ENCODE measurements around the gene NRG2. TPM values are rescaled to one million over a fixed set of nuclear protein-coding genes. Genes with fewer than 3 reads are reported as not detected.

The NRG2 gene
- total and polyA plus RNA-seq, 7 donors, result 0.42 to 19.6 (median 3.5) TPM

DNA sequence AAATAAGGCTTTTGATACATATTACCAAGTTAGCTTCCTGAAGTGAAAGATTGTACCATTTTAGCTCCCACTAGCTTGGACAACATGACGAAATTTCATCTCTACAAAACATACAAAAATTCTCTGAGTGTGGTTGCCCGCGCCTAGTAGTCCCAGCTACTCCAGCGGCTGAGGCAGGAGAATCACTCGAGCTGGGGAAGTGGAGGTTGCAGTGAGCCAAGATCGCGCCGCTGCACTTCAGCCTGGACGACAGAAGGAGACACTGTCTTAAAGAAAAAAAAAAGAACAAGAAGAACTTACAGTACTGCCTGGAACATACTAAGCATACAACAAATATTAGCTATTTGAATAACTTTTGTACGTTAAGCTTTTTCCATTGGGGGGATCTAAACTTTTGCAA, 29.7 kb upstream of the NRG2 start:
- H3K27ac ChIP-seq, result no peak overlapping the region
- H3K9me3 ChIP-seq, result no peaks in the 10 kb centered on the region
- no peaks in the 10 kb centered on the region for H3K36me3 ChIP-seq (ENCODE audit: insufficient read depth in 1 of 2, low read depth in 1 of 2)
- no peak for DNase-seq
- no peak overlapping the region for H3K4me3 ChIP-seq
- H3K27me3 ChIP-seq (ENCODE audit: insufficient read depth in 3 of 3, low read length in 2 of 3), result no peaks in the 10 kb centered on the region
- 45 to 48% (median 47%) methylated on average over 10 of the region's 10 CpGs for WGBS, 3 donors
- intact Hi-C loops (cut with DNase I), result loop anchor here (1.0 to 10.0 kb wide), 4 partner anchors 32 to 282 kb away; no protein-coding TSS in a partner anchor
- peaks cover 5% of the 10 kb centered on the region for H3K4me1 ChIP-seq
- ATAC-seq, result peak in 1 of 4 donors; percentile 65
- TF ChIP-seq, protein P1, sequence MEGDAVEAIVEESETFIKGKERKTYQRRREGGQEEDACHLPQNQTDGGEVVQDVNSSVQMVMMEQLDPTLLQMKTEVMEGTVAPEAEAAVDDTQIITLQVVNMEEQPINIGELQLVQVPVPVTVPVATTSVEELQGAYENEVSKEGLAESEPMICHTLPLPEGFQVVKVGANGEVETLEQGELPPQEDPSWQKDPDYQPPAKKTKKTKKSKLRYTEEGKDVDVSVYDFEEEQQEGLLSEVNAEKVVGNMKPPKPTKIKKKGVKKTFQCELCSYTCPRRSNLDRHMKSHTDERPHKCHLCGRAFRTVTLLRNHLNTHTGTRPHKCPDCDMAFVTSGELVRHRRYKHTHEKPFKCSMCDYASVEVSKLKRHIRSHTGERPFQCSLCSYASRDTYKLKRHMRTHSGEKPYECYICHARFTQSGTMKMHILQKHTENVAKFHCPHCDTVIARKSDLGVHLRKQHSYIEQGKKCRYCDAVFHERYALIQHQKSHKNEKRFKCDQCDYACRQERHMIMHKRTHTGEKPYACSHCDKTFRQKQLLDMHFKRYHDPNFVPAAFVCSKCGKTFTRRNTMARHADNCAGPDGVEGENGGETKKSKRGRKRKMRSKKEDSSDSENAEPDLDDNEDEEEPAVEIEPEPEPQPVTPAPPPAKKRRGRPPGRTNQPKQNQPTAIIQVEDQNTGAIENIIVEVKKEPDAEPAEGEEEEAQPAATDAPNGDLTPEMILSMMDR (IDR thresholded peaks at IDR 0.05), result no peak

DNA sequence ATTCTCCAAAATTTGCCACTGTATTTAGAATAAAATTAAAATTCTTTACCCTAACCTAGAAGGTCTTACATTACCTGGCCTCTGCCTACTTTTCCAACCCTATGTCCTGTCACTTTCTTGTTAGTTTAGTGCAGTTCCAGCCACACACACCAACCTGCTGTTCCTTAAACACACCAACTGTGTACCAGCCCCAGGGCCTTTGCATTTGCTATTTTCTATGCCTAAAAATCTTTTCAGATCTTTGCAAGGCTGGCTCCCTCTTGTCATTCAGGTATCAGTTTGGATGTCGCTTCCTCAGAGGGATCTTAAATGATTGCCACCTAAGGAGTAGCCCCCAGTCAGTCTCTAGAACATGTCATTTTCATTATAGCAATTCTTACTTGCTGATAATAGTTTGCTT, 17.7 kb upstream of the NRG2 start:
- Histone ChIP-seq H3K4me1 (no peaks in the 10 kb centered on the region), H3K27me3 (ENCODE audit: insufficient read depth in 3 of 3, low read length in 2 of 3) (peaks cover 0 to 2% (median 0%) of the 10 kb centered on the region in 3 donors), H3K4me3 (no peak overlapping the region), H3K36me3 (ENCODE audit: insufficient read depth in 1 of 2, low read depth in 1 of 2) (no peaks in the 10 kb centered on the region), H3K27ac (no peak overlapping the region), H3K9me3 (no peaks in the 10 kb centered on the region)
- intact Hi-C loops (cut with DNase I), result no loop called here
- DNase-seq (no peak), ATAC-seq (no peak)
- WGBS, 3 donors, result 86 to 88% (median 87%) methylated on average over 1 of the region's 1 CpG
- TF ChIP-seq, protein P1 (IDR thresholded peaks at IDR 0.05), result no peak

DNA sequence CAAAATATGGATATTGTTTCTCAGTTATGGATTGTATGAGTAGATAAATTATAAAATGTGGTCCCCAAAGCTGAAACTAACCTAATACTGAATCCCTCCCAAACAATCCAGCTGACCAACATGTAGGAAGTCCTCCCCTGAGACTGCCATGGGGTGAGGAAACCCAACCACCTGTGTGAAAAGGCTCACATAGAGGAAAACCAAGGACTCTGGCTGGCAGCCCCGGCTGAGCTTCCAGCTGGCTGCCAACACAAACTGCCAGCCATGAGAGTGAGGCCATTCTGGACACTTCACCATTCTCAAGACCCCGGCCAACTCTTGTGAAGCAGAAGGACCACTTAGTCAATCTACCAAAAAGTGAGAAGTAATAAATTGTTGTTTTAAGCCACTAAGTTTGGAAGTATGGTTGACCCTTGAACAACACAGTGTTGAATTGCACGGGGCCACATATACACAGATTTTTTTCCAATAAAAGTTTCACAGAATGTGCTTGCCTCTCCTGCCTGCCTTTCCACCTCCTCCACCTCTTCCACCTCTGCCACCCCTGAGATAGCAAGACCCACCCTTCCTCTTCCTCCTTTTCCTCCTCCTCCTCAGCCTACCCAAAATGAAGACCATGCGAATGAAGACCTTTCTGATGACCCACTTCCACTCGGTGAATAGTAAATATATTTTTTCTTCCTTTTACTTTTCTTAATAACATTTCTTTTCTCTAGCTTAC, 15.3 kb upstream of the NRG2 start:
- Histone ChIP-seq H3K27me3 (ENCODE audit: insufficient read depth in 3 of 3, low read length in 2 of 3) (peaks cover 0 to 5% (median 2%) of the 10 kb centered on the region in 3 donors), H3K4me3 (no peak overlapping the region)
- no peak for DNase-seq

DNA sequence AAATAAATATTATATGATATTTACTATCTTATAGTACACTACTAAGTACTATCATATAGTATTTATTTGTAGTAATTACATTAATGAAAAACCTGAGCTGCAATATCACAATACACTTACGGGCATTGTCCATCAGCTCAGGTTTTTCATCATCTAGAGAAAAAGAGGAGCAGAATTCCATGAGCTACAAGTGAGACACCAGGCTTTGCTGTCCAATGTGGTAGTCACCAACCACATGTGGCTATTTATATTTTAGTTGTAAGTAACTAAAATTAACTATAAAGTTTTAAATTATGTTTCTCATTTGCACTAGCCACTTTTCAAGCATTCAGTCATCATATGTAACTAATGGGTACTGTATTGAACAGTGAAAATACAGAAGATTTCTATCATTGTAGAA, 13.8 kb upstream of the NRG2 start:
- intact Hi-C loops (cut with DNase I), result no loop called here
- Histone ChIP-seq H3K9me3 (no peaks in the 10 kb centered on the region), H3K4me1 (peaks cover 10% of the 10 kb centered on the region), H3K27me3 (ENCODE audit: insufficient read depth in 3 of 3, low read length in 2 of 3) (peaks cover 0 to 5% (median 0%) of the 10 kb centered on the region in 3 donors), H3K36me3 (ENCODE audit: insufficient read depth in 1 of 2, low read depth in 1 of 2) (no peaks in the 10 kb centered on the region), H3K4me3 (no peak overlapping the region), H3K27ac (no peak overlapping the region)
- TF ChIP-seq, protein P1 (IDR thresholded peaks at IDR 0.05), result no peak
- WGBS, 3 donors, result 94 to 97% (median 94%) methylated on average over 1 of the region's 1 CpG
- DNase-seq, result no peak
- peak in 3 of 4 donors; percentile 50 to 63 (median 56) for ATAC-seq

More for the DNA sequence above, 15.3 kb upstream of the NRG2 start:
- Histone ChIP-seq H3K36me3 (ENCODE audit: insufficient read depth in 1 of 2, low read depth in 1 of 2) (no peaks in the 10 kb centered on the region), H3K4me1 (peaks cover 10% of the 10 kb centered on the region), H3K27ac (no peak overlapping the region), H3K9me3 (no peaks in the 10 kb centered on the region)
- ATAC-seq, result no peak
- TF ChIP-seq, protein P1 (IDR thresholded peaks at IDR 0.05), result no peak
- intact Hi-C loops (cut with DNase I), result no loop called here
- 71 to 85% (median 82%) methylated on average over 5 of the region's 5 CpGs for WGBS, 3 donors

All from psoas muscle (tissue), 8 donors.